ENCODE results near the gene SCUBE1. TPM values are rescaled to one million over a fixed set of nuclear protein-coding genes. Genes with fewer than 3 reads are reported as not detected.

Gene SCUBE1
- polyA plus RNA-seq, 4 donors = 0.45 to 5.4 (median 1.6) TPM

GRCh38 chr22:43274595-43275240, 68.5 kb downstream of the SCUBE1 start:
- DNase-seq = no peak
- no peaks in the 10 kb centered on the region for H3K36me3 ChIP-seq (ENCODE audit: control insufficient read depth in 3 of 3, insufficient read depth in 2 of 3, low read depth in 1 of 3, low read length in 3 of 3)
- no peaks in the 10 kb centered on the region for H3K4me1 ChIP-seq (ENCODE audit: control insufficient read depth in 3 of 3, insufficient read depth in 2 of 3, low read depth in 1 of 3, low read length in 2 of 3)
- no peaks in the 10 kb centered on the region for H3K27me3 ChIP-seq (ENCODE audit: control insufficient read depth in 3 of 3, insufficient read depth in 3 of 3, low read length in 3 of 3)
- no peak for FAIRE-seq
- WGBS, 3 donors = 85 to 90% (median 90%) methylated on average over 25 of the region's 25 CpGs
- H3K9me3 ChIP-seq (ENCODE audit: control insufficient read depth in 2 of 2, insufficient read depth in 1 of 2, low read depth in 1 of 2, low read length in 1 of 2) = no peaks in the 10 kb centered on the region
- H3K4me3 ChIP-seq (ENCODE audit: low read depth in 1 of 3, low read length in 3 of 3) = no peak overlapping the region
- H3K27ac ChIP-seq (ENCODE audit: low read depth in 1 of 3, low read length in 2 of 3) = no peak overlapping the region

GRCh38 chr22:43273902-43274484, 69.2 kb downstream of the SCUBE1 start:
- FAIRE-seq = no peak
- peak; percentile 68 to 69 for DNase-seq
- Histone ChIP-seq H3K4me1 (ENCODE audit: control insufficient read depth in 3 of 3, insufficient read depth in 2 of 3, low read depth in 1 of 3, low read length in 2 of 3) (no peaks in the 10 kb centered on the region), H3K36me3 (ENCODE audit: control insufficient read depth in 3 of 3, insufficient read depth in 2 of 3, low read depth in 1 of 3, low read length in 3 of 3) (no peaks in the 10 kb centered on the region), H3K4me3 (ENCODE audit: low read depth in 1 of 3, low read length in 3 of 3) (no peak overlapping the region), H3K9me3 (ENCODE audit: control insufficient read depth in 2 of 2, insufficient read depth in 1 of 2, low read depth in 1 of 2, low read length in 1 of 2) (no peaks in the 10 kb centered on the region), H3K27me3 (ENCODE audit: control insufficient read depth in 3 of 3, insufficient read depth in 3 of 3, low read length in 3 of 3) (peaks cover 0 to 4% (median 0%) of the 10 kb centered on the region in 3 donors), H3K27ac (ENCODE audit: low read depth in 1 of 3, low read length in 2 of 3) (no peak overlapping the region)
- WGBS, 3 donors = 19 to 28% (median 25%) methylated on average over 9 of the region's 9 CpGs

- FAIRE-seq = no peak
- H3K27ac ChIP-seq (ENCODE audit: low read depth in 1 of 3, low read length in 2 of 3) = no peak overlapping the region
Measured at GRCh38 chr22:43272869-43273318, 70.3 kb downstream of the SCUBE1 start.

GRCh38 chr22:43272301-43272700, 70.9 kb downstream of the SCUBE1 start:
- Histone ChIP-seq H3K27me3 (ENCODE audit: control insufficient read depth in 3 of 3, insufficient read depth in 3 of 3, low read length in 3 of 3) (peaks cover 0 to 6% (median 0%) of the 10 kb centered on the region in 3 donors), H3K9me3 (ENCODE audit: control insufficient read depth in 2 of 2, insufficient read depth in 1 of 2, low read depth in 1 of 2, low read length in 1 of 2) (no peaks in the 10 kb centered on the region), H3K36me3 (ENCODE audit: control insufficient read depth in 3 of 3, insufficient read depth in 2 of 3, low read depth in 1 of 3, low read length in 3 of 3) (no peaks in the 10 kb centered on the region), H3K4me3 (ENCODE audit: low read depth in 1 of 3, low read length in 3 of 3) (no peak overlapping the region), H3K4me1 (ENCODE audit: control insufficient read depth in 3 of 3, insufficient read depth in 2 of 3, low read depth in 1 of 3, low read length in 2 of 3) (no peaks in the 10 kb centered on the region), H3K27ac (ENCODE audit: low read depth in 1 of 3, low read length in 2 of 3) (no peak overlapping the region)
- 70 to 77% (median 77%) methylated on average over 12 of the region's 12 CpGs for WGBS, 3 donors
- no peak for FAIRE-seq
- no peak for DNase-seq

More at GRCh38 chr22:43272869-43273318, 70.3 kb downstream of the SCUBE1 start:
- no peaks in the 10 kb centered on the region for H3K36me3 ChIP-seq (ENCODE audit: control insufficient read depth in 3 of 3, insufficient read depth in 2 of 3, low read depth in 1 of 3, low read length in 3 of 3)
- no peak overlapping the region for H3K4me3 ChIP-seq (ENCODE audit: low read depth in 1 of 3, low read length in 3 of 3)
- DNase-seq = no peak
- 48 to 74% (median 55%) methylated on average over 12 of the region's 12 CpGs for WGBS, 3 donors
- no peaks in the 10 kb centered on the region for H3K4me1 ChIP-seq (ENCODE audit: control insufficient read depth in 3 of 3, insufficient read depth in 2 of 3, low read depth in 1 of 3, low read length in 2 of 3)
- H3K9me3 ChIP-seq (ENCODE audit: control insufficient read depth in 2 of 2, insufficient read depth in 1 of 2, low read depth in 1 of 2, low read length in 1 of 2) = no peaks in the 10 kb centered on the region
- H3K27me3 ChIP-seq (ENCODE audit: control insufficient read depth in 3 of 3, insufficient read depth in 3 of 3, low read length in 3 of 3) = peaks cover 0 to 6% (median 0%) of the 10 kb centered on the region in 3 donors

GRCh38 chr22:43270949-43271348, 72.2 kb downstream of the SCUBE1 start:
- 77 to 88% (median 83%) methylated on average over 7 of the region's 7 CpGs for WGBS, 3 donors

GRCh38 chr22:43270314-43270908, 72.8 kb downstream of the SCUBE1 start:
- Histone ChIP-seq H3K27me3 (ENCODE audit: control insufficient read depth in 3 of 3, insufficient read depth in 3 of 3, low read length in 3 of 3) (peaks cover 0 to 6% (median 0%) of the 10 kb centered on the region in 3 donors), H3K36me3 (ENCODE audit: control insufficient read depth in 3 of 3, insufficient read depth in 2 of 3, low read depth in 1 of 3, low read length in 3 of 3) (no peaks in the 10 kb centered on the region), H3K4me3 (ENCODE audit: low read depth in 1 of 3, low read length in 3 of 3) (no peak overlapping the region), H3K4me1 (ENCODE audit: control insufficient read depth in 3 of 3, insufficient read depth in 2 of 3, low read depth in 1 of 3, low read length in 2 of 3) (no peaks in the 10 kb centered on the region), H3K27ac (ENCODE audit: low read depth in 1 of 3, low read length in 2 of 3) (peak overlapping the region in 1 of 3 donors; percentile 58), H3K9me3 (ENCODE audit: control insufficient read depth in 2 of 2, insufficient read depth in 1 of 2, low read depth in 1 of 2, low read length in 1 of 2) (no peaks in the 10 kb centered on the region)
- 64 to 81% (median 73%) methylated on average over 13 of the region's 13 CpGs for WGBS, 3 donors
- DNase-seq = no peak
- no peak for FAIRE-seq

More at GRCh38 chr22:43270949-43271348, 72.2 kb downstream of the SCUBE1 start:
- FAIRE-seq = no peak
- no peaks in the 10 kb centered on the region for H3K36me3 ChIP-seq (ENCODE audit: control insufficient read depth in 3 of 3, insufficient read depth in 2 of 3, low read depth in 1 of 3, low read length in 3 of 3)
- peaks cover 0 to 6% (median 0%) of the 10 kb centered on the region in 3 donors for H3K27me3 ChIP-seq (ENCODE audit: control insufficient read depth in 3 of 3, insufficient read depth in 3 of 3, low read length in 3 of 3)
- H3K9me3 ChIP-seq (ENCODE audit: control insufficient read depth in 2 of 2, insufficient read depth in 1 of 2, low read depth in 1 of 2, low read length in 1 of 2) = no peaks in the 10 kb centered on the region
- no peak overlapping the region for H3K4me3 ChIP-seq (ENCODE audit: low read depth in 1 of 3, low read length in 3 of 3)
- H3K4me1 ChIP-seq (ENCODE audit: control insufficient read depth in 3 of 3, insufficient read depth in 2 of 3, low read depth in 1 of 3, low read length in 2 of 3) = no peaks in the 10 kb centered on the region
- H3K27ac ChIP-seq (ENCODE audit: low read depth in 1 of 3, low read length in 2 of 3) = peak overlapping the region in 1 of 3 donors; percentile 58
- DNase-seq = no peak

- H3K27me3 ChIP-seq (ENCODE audit: control insufficient read depth in 3 of 3, insufficient read depth in 3 of 3, low read length in 3 of 3) = peaks cover 0 to 9% (median 0%) of the 10 kb centered on the region in 3 donors
- no peak overlapping the region for H3K4me3 ChIP-seq (ENCODE audit: low read depth in 1 of 3, low read length in 3 of 3)
- WGBS, 3 donors = 64 to 78% (median 75%) methylated on average over 14 of the region's 14 CpGs
- no peaks in the 10 kb centered on the region for H3K36me3 ChIP-seq (ENCODE audit: control insufficient read depth in 3 of 3, insufficient read depth in 2 of 3, low read depth in 1 of 3, low read length in 3 of 3)
- no peak for FAIRE-seq
- no peak for DNase-seq
- H3K27ac ChIP-seq (ENCODE audit: low read depth in 1 of 3, low read length in 2 of 3) = no peak overlapping the region
- no peaks in the 10 kb centered on the region for H3K9me3 ChIP-seq (ENCODE audit: control insufficient read depth in 2 of 2, insufficient read depth in 1 of 2, low read depth in 1 of 2, low read length in 1 of 2)
- peaks cover 0 to 1% (median 1%) of the 10 kb centered on the region in 3 donors for H3K4me1 ChIP-seq (ENCODE audit: control insufficient read depth in 3 of 3, insufficient read depth in 2 of 3, low read depth in 1 of 3, low read length in 2 of 3)
Measured at GRCh38 chr22:43269646-43270045, 73.5 kb downstream of the SCUBE1 start.

- WGBS, 3 donors = 46 to 69% (median 61%) methylated on average over 16 of the region's 16 CpGs
Measured at GRCh38 chr22:43269246-43269645, 73.9 kb downstream of the SCUBE1 start.

More at GRCh38 chr22:43269246-43269645, 73.9 kb downstream of the SCUBE1 start:
- Histone ChIP-seq H3K27me3 (ENCODE audit: control insufficient read depth in 3 of 3, insufficient read depth in 3 of 3, low read length in 3 of 3) (peaks cover 0 to 12% (median 0%) of the 10 kb centered on the region in 3 donors), H3K27ac (ENCODE audit: low read depth in 1 of 3, low read length in 2 of 3) (no peak overlapping the region), H3K9me3 (ENCODE audit: control insufficient read depth in 2 of 2, insufficient read depth in 1 of 2, low read depth in 1 of 2, low read length in 1 of 2) (no peaks in the 10 kb centered on the region), H3K36me3 (ENCODE audit: control insufficient read depth in 3 of 3, insufficient read depth in 2 of 3, low read depth in 1 of 3, low read length in 3 of 3) (no peaks in the 10 kb centered on the region), H3K4me3 (ENCODE audit: low read depth in 1 of 3, low read length in 3 of 3) (no peak overlapping the region), H3K4me1 (ENCODE audit: control insufficient read depth in 3 of 3, insufficient read depth in 2 of 3, low read depth in 1 of 3, low read length in 2 of 3) (peaks cover 0 to 5% (median 4%) of the 10 kb centered on the region in 3 donors)
- DNase-seq = no peak
- no peak for FAIRE-seq
